HG03378 (cell line): Measurements from ENCODE around the gene PAQR3.
"Not testable (repeated sequence)": the region's sequence is repeated elsewhere in the genome, so short reads cannot be mapped to it uniquely, and the experiment has no call there.

ENCODE experiments used
- ATAC-seq: cut with Tn5 transposase; IDR thresholded peaks from one replicate; pipeline ENCODE4 v1.9.1; 2021; ENCODE audit warnings: mild to moderate bottlenecking, moderate library complexity; ENCODE audit not compliant: unreplicated experiment

The PAQR3 gene

GRCh38 chr4:78930016-78930629 lies 9.1 kb downstream of the PAQR3 start:
- no peak for ATAC-seq

DNA sequence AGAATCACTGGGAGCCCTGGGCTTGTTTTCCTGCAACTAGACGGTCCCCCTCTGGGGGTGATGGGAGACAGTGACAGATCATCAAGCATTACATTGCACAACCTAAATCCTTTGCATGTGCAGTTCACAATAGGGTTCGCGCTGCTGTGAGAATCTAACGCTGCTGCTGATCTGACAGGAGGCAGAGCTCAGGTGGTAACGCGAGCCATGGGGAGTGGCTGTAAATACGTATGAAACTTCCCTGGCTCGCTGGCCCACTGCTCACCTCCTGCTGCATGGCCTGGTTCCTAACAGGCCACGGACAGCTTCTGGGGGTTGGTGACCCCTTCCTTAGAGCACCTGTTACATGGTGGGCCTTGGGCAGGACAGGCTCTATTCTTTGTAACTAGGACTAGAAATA lies 10.4 kb downstream of the PAQR3 start:
- no peak for ATAC-seq

DNA sequence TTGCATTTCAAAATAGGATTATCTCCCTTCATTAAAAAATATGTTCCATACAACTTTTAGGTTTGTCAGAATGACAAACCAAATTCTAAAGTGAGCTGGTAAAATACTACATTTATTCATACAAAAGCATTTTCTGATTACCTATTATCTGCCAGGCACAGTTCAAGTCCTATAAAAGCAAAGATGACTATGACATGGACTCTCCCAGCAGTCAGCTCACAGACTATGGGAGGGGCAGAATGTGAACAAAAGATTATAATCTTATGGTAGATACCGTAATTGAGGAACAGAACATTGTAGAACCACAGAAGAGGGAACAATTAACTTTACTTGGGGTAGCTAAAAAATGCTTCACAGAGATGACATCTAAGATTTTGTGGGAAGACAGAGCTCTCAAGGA lies 12.4 kb downstream of the PAQR3 start:
- no peak for ATAC-seq

DNA sequence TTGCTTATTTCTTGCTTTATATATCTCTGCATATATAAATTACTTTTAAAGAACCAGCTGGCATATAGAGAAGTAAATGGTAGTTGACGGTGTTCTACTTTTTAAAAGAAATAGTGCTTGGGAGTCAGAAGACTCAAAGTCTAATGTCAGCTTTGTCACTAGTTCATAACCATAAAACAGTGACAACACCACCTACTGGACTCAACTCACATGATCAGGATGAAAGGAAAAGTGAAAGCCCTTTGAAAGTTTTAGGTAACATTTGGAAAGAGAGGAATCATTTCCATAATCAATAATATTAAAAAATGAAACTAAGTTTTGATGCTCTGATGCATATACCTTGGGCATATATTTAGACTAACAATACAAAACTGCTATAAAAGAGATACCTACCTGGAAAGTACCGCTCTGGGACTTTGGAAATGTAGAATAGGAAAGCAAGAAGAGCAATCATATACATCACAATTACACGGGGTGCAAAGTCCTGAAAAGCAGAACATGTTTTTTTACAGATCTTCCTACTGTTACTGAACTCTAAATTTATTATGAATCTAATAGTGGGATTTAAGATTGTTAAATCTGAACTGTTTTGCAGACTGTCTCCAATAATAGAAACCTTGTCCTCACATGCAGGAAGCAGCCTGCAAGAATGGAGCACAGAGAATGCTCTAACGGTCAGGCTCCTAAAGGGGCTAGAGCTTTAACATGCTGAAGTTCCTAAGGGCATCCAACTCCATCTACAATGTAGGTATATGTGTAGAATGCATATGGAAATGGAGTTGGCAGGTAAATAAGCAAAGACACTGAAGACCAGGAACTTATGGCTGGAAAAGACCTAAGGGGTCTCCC lies 15.6 kb downstream of the PAQR3 start:
- no peak for ATAC-seq

DNA sequence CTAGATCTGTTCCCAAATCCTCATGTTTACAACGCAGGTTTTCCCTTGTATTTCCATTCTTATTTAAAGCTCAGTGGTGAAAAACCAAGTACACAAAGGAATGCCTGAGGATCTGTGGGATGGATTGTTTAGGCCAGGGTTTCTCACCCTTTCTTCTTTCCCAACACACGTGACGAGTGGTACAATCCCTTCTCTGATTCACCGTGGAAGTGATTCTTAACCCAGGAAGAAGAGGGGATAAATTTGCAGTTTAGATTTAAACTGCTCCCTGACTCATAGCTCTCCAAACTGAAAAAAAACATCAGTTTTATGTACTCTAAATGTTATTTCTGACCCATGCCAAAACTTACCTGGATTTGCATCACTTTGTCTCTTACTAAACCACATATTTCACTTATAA lies 17.0 kb downstream of the PAQR3 start:
- ATAC-seq: no peak

DNA sequence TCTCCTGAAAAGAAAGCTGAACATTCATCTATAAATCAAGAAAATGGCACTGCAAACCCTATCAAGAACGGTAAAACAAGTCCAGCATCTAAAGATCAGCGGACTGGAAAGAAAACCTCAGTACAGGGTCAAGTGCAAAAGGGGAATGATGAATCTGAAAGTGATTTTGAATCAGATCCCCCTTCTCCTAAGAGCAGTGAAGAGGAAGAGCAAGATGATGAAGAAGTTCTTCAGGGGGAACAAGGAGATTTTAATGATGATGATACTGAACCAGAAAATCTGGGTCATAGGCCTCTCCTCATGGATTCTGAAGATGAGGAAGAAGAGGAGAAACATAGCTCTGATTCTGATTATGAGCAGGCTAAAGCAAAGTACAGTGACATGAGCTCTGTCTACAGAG lies 28.6 kb downstream of the PAQR3 start:
- no peak for ATAC-seq

DNA sequence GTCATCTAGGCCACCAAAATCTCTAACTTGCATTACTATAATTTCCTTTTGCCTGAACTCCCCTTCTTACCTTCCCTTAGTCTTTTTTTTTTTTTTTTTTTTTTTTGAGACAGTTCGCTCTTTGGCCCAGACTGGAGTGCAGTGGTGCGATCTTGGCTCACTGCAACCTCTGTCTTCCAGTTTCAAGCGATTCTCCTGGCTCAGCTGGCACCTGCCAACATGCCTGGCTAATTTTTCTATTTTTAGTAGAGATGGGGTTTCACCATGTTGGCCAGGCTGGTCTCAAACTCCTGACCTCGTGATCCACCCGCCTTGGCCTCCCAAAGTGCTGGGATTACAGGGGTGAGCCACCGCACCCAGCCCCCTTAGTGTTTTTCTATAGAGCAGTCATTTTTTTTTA lies 30.3 kb downstream of the PAQR3 start:
- ATAC-seq: not testable (repeated sequence)

- no peak for ATAC-seq
Observed at GRCh38 chr4:78907638-78908037, 31.6 kb downstream of the PAQR3 start.

DNA sequence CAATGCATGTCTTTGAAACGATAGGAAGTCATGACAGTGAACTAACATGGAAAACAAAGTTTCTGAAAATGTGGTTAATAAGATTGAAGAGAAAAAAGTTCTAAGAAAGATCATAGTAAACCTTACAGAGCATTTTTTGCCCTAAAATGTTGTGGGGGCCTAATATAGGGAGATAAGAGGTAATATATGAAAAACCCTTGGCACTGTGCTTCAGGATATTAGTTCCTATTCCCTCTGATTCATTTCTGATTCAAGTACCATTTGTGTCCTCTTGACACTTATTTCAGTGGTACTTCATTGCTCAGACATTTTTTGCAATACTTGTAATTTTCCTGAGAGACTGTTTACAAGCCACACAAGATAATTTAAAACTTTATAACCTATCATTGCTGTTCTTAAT lies 35.1 kb downstream of the PAQR3 start:
- ATAC-seq: no peak

- no peak for ATAC-seq
Observed at GRCh38 chr4:78902298-78902697, 36.9 kb downstream of the PAQR3 start.

DNA sequence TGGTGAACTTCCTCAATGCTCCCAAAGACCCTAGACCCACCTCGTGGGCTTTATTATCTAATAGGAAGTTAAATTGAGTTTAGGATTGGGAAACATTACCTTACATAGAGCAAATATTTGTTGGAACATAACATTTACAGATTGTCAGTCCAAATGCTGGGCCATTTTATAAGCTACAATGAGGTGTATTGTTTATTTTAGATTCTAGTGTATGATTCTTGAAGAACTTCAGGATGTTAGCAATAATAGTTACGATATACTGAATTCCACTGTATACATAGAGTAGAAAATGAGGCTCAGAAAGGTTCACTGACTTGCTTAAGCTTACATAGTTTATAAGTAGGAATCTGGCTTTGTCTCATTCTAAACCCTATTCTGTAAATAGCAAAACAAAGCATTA lies 37.4 kb downstream of the PAQR3 start:
- no peak for ATAC-seq

DNA sequence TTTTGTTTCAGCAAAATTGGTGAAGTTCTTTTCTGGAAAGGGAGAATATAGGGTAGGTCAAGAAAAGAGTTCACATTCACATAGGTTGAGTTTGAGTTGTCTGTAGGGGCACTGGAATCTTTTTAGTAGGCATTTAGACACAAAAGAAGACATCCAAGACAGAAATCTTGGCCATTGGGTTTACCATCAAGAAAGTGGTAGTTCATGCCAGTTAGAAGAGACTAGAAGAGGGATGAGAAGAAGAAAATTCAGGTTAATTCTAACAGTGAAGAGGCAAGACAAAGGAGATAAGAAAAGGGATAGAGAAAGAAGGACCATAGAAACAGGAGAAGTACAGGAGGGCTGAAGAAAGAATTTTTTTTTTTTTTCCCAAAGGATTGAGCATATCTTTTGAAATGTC lies 39.9 kb downstream of the PAQR3 start:
- ATAC-seq: no peak

- no peak for ATAC-seq
Observed at GRCh38 chr4:78889955-78890354, 49.3 kb downstream of the PAQR3 start.

GRCh38 chr4:78885598-78885997 lies 53.6 kb downstream of the PAQR3 start:
- ATAC-seq: no peak

DNA sequence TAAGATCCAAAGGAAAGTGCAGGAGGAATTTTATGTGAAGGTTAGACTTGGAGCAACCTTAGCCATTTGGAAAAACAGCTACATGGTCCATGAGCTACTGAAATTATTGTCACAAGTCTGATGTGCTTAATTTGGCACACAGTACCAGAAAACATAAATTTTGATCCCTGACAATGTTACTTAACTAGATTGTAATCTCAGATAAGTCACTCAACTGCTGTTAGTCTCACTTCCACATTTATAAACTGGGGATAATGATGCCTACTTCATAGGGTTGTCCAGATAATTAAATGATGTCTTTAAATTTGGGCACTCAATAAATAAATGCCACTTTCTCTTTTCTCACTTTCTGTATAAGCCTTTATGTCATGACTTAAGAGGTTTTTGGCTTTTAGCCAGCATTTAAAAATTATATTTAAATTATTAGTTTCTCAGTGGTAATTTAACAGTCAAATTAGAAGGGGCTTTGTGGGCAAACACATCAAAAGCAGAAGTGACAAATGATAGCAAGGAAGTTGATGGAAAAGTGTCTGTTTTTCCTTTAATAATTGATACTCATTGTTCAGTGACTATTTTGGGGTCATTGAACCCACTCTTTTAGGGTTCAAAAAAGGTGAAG lies 58.3 kb downstream of the PAQR3 start:
- no peak for ATAC-seq

DNA sequence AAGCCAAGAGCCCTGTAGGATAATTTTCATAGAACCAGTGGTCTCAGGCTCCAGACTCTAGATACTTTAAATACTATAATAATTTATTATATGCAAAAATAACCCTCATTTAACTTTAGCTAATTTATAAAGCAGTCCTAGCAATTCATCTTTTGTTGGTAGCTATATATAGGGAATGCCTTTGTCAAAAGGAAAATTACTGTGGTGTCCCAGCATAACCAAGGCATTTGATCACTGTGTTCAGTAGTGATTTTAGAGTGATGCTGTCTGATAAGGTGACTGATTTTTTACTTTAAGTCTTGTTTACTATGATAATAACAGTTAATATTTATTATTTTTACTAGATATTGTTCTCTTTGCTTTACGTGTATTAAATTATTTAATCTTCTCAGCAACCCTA lies 61.2 kb downstream of the PAQR3 start:
- no peak for ATAC-seq

DNA sequence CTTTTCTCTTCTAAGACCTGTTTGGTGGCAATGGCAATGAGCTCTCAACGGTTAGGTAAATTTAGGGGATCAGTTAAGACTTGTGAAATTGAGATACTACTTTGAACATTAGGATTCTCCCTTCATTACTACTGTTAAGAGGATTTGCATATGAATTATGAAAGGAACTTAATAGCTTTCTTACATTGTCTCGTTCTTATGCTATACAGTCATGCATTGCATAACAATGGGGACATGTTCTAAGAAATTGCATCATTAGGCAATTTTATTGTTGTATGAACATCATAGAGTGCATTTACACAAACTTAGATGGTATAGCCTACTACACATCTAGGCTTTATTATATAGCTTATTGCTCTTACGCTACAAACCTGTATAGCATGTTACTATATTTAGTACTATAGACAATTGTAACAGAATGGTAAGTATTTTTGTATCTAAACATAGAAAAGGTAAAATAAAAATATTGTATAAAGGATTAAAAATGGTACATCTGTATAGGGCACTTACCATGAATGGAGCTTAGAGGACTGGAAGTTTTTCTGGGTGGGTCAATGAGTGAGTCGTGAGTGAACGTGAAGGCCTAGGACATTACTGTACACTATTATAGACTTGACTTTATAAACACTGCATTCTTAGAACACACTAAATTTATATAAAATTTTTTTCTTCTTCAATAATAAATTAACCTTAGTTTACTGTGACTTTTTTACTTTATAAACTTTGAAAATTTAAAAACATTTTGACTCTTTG lies 62.5 kb downstream of the PAQR3 start:
- ATAC-seq: no peak

DNA sequence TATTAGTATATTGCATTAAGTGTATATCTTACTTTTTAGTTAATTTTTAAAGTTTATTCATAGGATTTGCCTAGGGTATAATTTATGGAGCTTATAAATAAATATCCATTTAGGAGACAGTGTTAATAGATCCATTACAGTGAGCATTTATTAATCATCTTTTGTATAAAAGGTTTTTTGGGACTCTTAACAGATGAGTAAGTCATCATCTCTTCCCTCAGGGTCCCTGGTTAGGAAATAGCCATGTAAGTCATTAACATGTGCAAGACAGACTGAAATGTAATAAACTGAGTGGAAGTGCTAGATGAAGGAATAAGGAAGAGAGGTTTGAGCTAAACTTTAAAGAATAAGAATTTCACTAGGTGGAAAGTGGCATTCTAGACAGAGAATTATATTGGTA lies 69.2 kb downstream of the PAQR3 start:
- no peak for ATAC-seq

- ATAC-seq: not testable (repeated sequence)
Observed at GRCh38 chr4:78868712-78869111, 70.5 kb downstream of the PAQR3 start.

DNA sequence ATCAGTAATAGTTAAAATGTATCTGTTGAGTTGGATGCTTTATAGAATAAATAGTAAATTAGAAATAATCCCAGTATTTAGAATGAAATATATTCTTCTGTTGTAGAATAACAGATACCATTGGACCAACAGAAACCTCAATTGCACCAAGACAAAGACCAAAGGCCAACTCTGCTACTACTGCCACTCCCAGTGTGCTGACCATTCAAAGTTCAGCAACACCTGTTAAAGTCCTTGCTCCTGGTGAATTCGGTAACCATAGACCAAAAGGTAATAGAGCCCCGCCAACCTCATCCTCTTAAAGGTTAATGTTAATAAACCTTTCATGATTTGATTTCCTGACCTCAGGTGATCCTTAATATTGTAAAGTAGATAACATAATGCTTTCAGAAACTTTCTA lies 73.8 kb downstream of the PAQR3 start:
- no peak for ATAC-seq

DNA sequence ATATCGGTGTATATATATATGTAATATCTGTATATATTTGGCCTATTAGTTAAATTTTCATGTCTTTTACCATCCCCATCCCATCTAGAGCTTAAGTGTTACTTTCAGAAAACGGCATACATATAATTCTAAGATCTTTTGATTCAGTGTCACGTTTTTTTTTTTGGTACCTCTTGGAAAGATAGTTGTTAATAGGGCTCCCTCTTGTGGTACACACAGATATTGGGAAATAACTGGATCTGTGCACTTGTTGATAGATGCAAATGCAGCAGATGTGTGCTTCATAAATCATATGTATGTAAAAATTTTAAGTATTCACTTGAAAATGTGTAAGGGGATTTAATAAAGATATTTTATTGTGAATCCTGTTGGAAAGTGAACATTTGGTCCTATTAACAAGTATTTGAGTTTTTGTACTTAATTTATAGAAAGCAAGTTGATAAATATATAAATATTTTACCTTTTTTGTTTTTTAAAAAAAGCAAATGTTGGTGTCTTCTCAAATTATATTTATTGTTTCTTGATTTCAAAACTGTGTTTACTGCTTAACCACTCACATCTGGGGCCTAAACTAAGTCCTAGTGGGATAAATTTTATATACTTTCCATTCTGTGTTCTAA lies 74.7 kb downstream of the PAQR3 start:
- ATAC-seq: peak; percentile 42
